GM23338 (cell line): ENCODE data around the gene OTULINL.

Experiments used
- CREB1 ChIP-seq: fragments of 250-450 bp; sonication (Bioruptor Pico); IDR thresholded peaks from 2 replicates; pipeline ENCODE4 v1.5.0; 2020; ENCODE audit warnings: low read depth, mild to moderate bottlenecking, moderate library complexity
- CTCF ChIP-seq, 2 experiments: fragments of 200-600 bp in 1 of 2; sonication (generic) in 1 of 2; conservative IDR thresholded peaks; 2 replicates each; pipeline versions ENCODE4 v1.5.1 to v1.6.1; 2016 to 2017; ENCODE audit warnings: antibody characterized with exemption in 2 of 2, low read depth in 2 of 2, mild to moderate bottlenecking in 2 of 2, moderate library complexity in 1 of 2
- POLR2AphosphoS5 ChIP-seq: IDR thresholded peaks from 2 replicates; pipeline ENCODE4 v1.6.1; 2016; ENCODE audit warnings: antibody characterized with exemption, low read depth

DNA sequence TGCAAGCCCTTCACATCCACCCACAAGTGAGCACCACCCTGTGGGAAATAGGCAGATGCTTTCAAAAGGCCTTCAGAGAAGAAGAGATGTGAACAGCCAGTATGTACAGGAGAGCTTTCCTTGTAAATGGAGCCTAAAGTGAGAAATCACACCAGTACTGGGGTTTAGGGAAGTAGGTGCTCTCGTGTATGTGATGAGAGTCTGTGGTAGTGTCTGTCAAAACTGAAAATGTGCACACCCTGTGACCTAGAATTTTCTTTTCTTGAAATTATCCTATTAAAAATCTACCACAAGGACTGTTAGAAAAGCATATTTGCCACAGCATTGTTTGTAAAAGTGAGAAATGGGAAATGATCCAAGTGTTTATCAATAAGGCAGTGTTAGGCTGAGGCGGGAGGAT is 16.6 kb downstream of the OTULINL start:
- no peak for TF ChIP-seq CTCF (conservative IDR thresholded peaks at IDR 0.05; ENCODE audit: low read depth in 2 of 2)
- TF ChIP-seq POLR2AphosphoS5 = no peak
- no peak for TF ChIP-seq CREB1
